Epidermal melanocyte (primary cell): ENCODE results near the gene RCBTB1.
A peak's percentile ranks its signal among the peaks of the same experiment; 100 is the strongest.
"Not testable (repeated sequence)": the region's sequence is repeated elsewhere in the genome, so short reads cannot be mapped to it uniquely, and the experiment has no call there.

ENCODE experiments used
- DNase-seq: peaks from one replicate; pipeline ENCODE4 v3.0.0; 2011; ENCODE audit warnings: low spot score; ENCODE audit not compliant: insufficient read length

Gene RCBTB1

DNA sequence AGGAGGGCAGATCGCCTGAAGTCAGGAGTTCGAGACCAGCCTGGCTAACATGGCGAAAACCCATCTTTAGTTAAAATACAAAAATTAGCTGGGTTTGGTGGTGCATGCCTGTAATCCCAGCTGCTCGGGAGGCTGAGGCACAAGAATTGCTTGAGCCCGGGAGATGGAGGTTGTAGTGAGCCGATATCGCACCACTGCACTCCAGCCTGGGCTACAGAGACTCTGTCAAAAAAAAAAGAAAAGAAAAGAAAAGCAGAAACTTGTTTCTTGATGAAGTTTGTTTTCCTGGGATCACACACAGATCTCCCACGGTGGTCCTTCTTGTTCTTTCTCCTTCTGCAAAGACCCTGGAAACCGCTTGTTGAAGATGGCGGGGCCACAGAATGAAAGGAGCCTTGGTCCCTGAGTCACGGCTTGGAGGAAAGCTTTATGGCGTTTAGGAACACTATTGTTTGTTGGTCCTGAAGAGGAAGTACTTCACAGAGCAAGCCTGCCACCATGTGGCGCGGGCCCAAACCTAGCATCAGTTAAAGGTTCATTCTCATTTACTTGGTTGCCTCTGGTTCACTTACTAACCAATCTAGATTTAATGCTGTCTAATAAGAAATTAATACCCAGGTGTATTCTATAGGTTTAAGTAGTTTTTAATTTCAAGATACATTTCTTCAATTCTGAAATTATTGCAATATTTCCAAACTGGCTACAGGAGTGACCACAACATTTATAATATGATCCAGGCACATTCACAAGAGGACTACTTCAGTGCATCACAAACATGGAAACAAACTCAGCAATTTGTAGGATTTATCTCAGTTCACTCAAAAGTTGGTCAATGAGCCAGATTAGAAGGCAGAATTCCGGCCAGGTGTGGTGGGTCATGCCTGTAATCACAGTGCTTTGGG lies 21.6 kb upstream of the RCBTB1 start:
- peak; percentile 88 for DNase-seq

DNA sequence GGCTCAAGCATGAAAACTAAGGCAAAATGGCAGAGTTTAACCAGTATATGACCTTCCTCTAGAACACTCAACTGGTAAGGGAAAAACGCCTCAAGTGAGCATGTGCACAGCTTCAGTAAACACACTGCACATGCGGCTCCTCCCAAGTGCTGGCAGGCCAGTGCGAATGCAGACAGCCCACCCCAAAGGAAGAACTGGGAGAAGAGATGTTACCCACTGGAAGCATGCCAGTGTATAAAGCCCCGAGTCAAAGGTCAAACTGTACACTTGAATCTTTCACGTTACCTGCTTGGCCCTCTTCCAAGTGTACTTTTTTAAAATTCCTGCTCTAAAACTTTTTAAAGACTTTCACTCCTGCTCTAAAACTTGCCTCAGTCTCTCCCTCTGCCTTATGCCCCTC lies 19.2 kb upstream of the RCBTB1 start:
- DNase-seq, result no peak

DNA sequence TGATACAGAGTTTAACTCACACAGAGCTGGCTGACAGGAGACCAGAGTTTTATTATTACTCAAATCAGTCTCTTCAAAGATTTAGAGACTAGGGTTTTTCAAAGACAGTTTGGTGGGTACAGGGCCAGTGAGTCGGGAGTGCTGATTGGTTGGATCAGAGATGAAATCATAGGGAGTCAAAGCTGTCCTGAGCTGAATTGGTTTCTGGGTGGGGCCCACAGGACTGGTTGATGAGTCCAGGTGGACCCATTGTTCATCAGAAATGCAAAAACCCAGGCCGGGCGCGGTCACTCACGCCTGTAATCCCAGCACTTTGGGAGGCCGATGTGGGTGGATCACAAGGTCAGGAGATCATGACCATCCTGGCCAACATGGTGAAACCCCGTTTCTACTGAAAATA lies 17.3 kb upstream of the RCBTB1 start:
- not testable (repeated sequence) for DNase-seq

DNA sequence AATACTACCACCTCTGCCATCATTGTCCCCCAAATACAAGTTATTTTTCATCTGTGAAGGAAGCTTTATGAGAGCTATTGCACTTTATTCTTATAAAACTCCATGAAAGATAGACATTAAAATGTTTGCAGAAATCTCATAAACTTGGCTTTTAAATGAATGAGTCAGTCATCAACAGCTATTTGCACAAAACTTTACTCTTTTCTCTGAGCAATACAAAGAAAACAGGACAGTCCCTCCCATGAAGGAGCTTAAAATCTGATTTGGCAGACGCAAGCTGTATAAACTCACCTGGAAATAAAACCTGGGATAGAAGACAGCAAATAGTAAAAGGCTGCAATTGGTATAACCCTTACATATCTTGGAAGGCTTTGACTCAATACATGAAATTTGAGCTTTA lies 16.6 kb upstream of the RCBTB1 start:
- DNase-seq, result no peak

DNA sequence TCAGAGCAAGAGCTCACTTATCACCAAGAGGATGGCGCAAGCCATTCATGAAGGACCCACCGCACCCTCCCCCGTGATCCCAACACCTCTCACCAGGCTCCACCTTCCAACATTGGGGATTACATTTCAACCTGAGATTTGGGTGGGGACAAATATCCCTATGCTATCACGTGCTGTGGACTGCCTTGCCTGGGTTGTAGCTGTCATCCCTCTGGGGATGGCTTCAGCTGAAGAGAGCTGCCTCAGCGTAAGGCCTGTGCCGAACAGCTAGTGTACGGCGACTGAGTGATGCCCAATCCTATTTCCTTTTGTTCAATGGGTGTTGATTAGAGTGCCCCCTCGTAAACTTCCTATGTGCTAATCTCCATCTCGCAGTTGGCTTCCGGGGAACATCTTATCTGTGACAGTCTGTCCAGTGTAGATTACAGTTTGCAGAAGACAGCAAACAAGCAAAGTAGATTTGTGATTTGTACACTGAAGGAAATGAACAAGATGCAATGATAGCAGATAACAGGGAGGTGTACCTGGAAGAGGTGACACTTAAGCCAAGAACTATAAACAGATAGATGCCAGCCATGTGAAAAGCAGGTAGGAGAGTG lies 11.8 kb upstream of the RCBTB1 start:
- no peak for DNase-seq

DNA sequence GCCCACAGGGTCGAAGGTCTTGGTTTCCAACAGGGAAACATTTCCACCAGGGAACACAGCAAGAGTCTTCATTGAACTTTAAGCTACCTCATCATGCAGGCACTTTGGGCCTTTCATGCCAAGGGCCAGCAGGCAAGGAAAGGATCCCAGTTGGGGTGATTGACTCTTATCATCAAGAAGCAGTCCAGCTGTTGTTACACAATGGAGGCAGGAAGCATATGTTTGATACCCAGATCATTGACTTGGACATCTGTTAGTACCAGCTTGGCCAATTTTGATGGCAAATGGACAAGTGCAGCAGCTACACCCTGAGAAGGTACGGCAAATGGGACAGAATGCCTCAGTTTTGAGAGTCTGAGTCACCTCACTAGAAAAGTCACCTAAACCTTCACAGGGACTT lies 10.9 kb upstream of the RCBTB1 start:
- DNase-seq, result no peak

DNA sequence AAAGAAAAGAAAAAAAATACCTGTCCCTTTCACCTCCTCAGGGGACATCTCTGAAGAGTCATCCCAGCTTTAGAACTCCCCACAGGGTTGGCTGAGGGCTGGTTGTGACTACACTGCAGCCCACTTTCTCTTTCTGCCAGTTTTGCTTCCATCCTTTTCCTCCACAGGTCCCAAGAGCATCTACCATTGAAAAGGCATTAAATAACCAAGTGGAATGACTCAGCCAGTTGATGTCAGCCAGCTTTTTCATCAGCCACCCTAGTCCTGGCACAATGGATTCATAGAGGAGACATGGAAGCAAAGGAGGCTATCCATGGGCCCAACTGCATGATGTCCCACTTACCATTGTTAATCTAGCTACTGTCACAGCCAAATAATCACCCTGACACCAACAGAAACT lies 9.2 kb upstream of the RCBTB1 start:
- no peak for DNase-seq

DNA sequence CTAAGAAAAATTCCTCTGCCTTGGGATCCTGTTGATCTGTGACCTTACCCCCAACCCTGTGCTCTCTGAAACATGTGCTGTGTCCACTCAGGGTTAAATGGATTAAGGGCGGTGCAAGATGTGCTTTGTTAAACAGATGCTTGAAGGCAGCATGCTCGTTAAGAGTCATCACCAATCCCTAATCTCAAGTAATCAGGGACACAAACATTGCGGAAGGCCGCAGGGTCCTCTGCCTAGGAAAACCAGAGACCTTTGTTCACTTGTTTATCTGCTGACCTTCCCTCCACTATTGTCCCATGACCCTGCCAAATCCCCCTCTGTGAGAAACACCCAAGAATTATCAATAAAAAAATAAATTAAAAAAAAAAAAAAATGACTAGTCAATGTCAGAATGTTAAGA lies 8.5 kb upstream of the RCBTB1 start:
- DNase-seq, result not testable (repeated sequence)

DNA sequence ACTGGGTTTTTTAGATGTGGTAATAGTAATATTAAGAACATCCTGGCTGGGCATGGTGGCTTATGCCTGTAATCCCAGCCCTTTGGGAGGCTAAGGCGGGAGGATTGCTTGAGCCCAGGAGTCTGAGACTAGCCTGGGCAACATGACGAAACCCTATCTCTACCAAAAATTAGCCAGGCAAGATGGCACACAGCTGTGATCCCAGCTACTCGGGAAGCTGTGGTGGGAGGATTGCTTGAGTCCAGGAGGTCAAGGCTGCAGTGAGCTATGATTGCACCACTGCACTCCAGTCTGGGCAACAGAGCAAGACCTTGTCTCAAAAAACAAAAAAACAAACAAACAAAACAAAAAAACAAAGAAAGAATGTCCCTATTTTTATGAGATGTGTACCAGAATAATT lies 5.4 kb upstream of the RCBTB1 start:
- DNase-seq, result not testable (repeated sequence)

DNA sequence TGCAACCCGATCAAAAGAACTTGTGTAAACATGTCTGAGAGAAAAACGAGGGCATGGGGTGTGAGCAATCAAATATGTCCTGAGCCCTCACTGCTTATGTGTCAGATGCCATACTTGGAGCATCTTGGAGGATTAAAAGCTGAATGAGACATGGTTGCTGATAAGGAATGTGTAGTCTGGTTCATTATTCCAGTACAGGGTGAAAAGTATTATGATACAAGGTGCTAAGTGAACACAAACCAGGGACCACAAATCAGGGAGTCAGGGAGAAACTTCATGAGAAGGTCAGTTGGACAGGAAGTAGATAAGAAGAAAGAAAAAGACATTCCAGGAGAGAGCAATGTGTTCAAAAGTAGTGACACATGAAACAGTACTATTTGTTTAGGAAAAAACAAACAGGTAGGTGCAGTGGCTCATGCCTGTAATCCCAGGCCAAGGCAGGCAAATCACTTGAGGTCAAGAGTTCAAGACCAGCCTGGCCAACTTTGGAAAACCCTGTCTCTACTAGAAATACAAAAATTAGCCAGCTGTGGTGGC lies 2.0 kb upstream of the RCBTB1 start:
- no peak for DNase-seq

DNA sequence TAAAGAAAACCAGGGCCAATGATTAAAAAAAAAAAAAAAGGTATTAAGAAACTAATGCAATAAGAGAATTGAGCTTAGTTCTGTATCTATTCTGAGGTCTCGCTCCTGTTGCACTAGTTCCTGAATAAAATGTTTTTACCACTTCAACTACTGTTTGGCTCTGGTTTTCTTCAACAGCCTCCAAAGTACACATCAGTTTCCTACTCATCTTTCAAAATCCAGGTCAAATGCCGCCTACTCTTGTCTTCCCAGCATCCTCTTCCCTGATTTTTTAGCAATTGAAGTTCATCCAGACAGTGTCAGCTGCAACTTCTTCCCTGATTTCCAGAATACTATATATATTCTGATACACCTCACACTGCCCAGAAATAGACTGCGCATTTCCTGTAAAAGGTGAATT lies 1.4 kb upstream of the RCBTB1 start:
- no peak for DNase-seq

DNA sequence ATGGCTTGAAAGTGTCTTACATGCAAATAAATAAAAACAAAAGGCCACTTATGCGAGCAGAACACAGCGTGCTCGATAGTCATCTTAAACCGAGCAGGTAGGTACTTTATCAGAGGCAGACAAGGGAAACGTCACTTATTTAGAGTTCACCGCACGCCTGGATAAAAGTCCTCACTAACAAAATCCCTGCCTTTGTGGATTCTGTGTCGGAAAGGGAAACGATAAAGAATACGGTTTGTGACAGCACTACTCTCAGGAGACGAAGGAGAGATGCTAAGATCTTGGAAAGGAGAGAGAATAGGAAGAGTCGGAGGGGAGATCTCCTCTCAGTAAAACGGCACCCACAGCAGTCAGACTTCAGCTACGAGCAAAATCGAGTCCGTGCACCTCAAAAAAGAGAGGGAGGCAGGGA lies 581 bp downstream of the RCBTB1 start:
- DNase-seq, result no peak

DNA sequence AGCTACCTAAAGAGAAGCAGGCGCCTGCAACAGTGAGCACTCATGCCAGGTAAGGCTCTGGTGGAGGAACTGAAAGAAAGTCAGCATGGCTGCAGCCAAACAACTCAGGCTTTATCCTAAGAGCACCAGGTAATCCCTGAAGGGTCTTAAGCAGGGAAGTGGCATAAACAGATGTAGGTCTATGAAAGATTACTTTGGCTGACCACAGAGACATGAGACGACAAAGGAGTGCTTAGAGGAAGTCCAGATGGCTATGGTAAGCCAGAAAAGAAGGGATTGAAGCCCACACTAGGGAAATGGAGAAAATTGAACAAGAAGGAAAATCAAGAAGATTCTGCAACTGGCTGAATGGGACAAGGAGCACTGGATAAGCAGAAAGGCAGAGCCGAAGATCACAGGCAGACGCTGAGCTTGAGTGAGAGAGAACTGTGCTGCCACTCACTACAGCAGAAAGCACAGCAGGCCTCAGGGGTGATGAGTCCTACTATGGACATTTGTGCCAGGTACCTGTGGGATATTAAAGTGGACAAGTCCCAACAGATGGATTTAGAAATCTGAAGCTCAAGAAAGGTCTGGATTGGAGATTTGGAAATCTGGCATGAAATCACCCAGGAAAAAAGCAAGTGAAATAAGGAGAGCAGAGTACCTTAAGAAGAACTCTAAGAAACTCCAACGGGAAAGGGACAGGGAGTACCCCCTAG lies 4.2 kb downstream of the RCBTB1 start:
- DNase-seq, result no peak

DNA sequence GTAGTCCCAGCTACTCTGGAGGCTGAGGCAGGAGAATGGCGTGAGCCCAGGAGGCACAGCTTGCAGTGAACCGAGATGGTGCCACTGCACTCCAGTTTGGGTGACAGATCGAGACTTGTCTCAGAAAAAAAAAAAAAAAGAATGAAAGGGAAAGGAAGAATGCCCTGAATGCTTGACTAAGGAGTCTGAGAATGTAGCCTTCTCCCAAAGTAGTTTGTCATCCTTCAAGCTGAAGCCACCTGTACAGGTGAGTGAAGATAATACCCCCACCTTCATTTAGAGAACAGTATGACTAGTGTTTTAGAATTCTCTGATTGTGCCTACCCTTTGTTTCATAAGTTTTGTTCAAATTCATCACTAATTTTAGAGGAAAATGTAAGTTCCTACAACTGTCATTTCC lies 5.9 kb downstream of the RCBTB1 start:
- DNase-seq, result no peak

DNA sequence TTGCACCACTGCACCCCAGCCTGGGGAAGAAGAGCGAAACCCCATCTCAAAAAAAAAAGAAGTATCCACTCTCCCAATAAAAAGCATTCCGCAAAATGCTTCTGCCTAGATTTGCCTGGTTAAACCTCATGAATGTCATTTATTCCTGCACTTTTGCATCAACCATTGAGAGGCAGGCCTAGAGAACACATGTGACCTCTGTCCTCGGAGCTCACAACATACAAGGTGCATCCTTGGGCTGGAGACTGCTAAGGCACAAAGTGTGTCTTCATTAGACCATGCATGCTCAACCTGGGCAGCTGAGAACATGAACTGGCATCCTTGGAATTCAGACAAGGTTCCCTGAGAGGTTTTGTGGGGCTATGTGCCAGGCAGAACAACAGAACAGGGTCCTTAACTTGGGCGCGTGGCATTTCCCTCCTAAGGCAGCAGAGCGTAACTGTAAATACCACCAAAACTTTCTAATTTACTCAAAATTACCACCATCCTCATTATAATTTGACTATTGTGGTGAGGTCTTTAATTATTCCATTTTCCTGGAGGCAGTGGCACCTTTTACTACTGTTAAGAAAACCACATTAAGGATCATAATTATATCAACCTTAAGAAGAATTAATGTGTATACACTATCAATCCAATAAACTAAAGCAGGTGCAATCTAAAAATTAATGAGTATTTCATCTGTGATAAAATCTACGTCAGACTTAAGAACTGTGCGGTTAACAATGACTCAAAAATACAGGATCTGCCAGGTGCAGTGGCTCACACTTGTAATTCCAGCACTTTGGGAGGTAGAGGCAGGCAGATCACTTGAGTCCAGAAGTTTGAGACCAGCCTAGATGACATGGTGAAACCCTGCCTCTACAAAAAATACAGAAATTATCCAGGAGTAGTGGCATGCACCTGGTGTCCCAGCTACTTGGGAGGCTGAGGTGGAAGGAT lies 13.8 kb downstream of the RCBTB1 start:
- no peak for DNase-seq

DNA sequence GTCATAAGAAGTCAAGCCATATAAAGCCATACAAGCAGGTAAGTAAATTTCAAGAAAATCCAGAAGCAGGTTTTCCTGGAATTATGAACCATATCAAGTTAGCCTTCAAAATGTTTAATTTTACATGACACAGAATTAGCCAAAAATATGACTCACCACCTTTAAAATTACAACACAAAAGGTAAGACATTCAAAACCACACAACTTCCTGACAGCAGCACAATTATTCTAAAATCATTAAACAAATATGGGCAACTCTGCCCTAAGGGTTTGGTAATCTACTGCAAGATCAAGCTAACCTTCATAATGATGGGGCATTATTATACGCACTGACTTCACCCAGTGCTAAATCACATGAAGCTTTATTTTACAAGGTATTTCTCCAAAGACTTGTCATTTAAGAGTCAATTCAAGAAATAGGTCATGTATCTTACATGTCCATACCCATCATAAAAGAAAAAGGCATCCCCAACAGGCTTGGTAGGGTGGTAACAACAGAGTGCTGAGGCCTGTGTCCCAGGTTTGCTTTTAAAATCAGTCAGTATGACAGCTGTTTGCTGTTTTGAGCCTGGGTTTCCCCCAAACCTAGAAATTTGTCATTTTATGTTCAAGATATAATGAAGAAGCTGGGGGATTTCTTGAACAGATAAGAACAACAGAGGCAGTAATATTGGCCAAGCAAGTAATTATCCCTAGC lies 15.2 kb downstream of the RCBTB1 start:
- no peak for DNase-seq

DNA sequence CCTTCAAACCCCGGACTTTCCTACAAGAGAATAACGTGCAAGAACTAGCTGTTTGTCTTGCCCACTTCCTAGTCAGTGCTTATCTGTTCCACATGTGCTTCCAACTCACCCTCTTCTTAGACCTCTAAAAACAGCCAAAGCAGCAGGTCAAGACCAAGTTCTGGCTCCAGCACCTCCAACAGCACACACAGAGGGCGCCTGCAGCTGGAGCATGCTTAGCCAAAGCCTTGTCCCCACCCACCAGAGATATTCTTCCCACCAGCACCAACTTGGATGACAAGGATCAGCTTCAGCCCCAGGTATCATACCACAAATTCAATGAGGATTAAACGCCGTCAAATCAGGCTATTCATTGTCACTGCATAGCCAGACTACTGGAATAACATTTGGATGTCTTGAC lies 17.9 kb downstream of the RCBTB1 start:
- DNase-seq, result no peak

DNA sequence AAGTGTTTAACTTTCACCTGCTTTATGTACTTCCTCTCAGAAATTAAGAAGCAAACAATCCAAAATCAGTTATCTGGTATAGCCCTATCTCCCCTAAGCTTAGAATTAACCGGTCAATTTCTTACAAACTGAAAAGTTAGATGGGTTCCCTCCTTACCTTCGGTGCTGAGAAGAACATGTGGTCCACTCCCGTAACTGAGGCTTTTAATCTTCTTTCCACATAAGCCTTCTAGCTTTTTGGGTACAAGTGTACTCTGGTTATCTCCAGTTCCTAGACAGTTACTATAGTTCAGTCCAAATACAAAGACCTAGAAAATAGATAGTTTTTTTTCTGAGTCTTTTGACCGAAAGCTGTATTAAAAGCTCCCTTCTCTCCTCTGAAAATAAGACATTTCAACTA lies 18.9 kb downstream of the RCBTB1 start:
- no peak for DNase-seq

DNA sequence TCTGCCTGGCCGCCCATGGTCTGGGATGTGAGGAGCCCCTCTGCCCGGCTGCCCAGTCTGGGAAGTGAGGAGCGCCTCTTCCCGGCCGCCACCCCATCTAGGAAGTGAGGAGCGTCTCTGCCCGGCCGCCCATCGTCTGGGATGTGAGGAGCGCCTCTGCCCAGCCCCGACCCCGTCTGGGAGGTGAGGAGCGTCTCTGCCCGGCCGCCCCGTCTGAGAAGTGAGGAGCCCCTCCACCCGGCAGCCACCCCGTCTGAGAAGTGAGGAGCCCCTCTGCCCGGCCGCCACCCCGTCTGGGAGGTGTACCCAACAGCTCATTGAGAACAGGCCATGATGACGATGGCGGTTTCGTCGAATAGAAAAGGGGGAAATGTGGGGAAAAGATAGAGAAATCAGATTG lies 19.9 kb downstream of the RCBTB1 start:
- DNase-seq, result not testable (repeated sequence)

DNA sequence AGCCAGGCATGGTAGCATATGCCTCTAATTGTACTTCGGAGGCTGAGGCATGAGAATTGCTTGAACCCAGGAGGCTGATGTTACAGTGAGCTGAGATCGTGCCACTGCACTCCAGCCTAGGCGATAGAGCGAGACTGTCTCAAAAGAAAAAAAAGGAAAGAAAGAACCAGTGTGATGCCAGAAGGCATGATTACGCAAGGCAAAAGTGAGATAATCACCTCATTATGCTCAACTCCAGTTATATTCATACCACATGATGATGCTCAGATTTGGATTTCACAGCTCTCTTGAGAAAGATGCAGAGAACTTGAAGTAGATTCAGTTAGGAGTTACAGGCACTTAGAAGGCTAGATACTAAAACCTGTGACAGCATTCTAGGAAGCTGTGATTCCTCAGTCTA lies 21.8 kb downstream of the RCBTB1 start:
- peak; percentile 71 for DNase-seq

DNA sequence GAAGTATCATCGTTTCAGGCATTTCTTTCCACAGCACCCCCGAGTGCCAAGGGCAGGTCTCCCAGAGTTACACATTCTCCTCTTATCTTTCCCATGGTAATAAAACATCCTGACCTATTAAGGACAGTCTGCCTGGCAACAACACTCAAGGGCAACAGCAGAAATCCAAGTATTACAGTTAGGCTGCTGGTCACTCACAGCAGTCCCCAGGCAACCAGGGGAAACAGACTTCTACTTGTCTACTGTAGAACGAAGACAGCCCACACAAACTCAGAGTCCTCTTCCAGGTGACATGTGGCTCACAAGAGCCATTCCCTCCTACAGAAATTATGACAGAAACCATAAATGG lies 24.3 kb downstream of the RCBTB1 start:
- DNase-seq, result no peak
